Measurements from ENCODE around the gene RPA3.

Gene RPA3

DNA sequence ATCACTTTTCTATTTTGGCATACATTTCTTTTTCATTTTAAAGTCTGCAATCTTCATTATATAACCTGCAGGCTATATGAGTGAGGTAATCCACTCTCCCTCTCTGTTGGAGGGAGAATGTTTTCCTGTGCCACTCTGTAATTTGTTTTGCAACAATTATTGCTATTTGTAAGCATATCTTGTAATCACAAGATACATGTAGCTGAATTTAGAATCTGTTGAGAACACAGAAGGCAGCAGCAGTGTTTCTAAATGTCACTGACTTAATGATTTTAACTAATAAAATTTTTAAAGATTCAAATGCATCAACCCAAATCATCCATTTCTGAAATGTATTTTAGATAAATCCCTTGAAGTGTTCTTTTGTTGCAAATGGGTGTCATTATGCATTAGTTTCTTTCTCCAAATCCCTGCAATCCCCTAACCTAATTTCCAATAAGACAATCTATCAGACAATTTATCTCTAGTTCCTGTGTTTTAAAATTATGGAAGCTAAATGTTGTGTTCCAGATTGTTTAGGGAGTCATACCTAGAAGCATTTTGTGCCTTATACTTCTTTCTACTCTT, 97.7 kb downstream of the RPA3 start:
- Histone ChIP-seq H2AFZ (ENCODE audit: low read depth, low read length) (no peak overlapping the region), H3K4me1 (ENCODE audit: insufficient read depth, low read length) (peaks cover 21% of the 10 kb centered on the region), H3K79me2 (ENCODE audit: insufficient read depth, low read length) (no peaks in the 10 kb centered on the region), H3K27me3 (ENCODE audit: insufficient read depth, low read length, poor library complexity) (no peaks in the 10 kb centered on the region), H3K36me3 (ENCODE audit: insufficient read depth, low read length) (no peaks in the 10 kb centered on the region), H3K4me3 (ENCODE audit: low read depth in 1 of 2, low read length in 2 of 2) (no peak overlapping the region), H3K4me2 (ENCODE audit: insufficient read depth, low read length) (no peak overlapping the region), H3K27ac (ENCODE audit: low read length) (no peak overlapping the region), H4K20me1 (ENCODE audit: insufficient read depth, low read length) (no peaks in the 10 kb centered on the region), H3K9me3 (ENCODE audit: insufficient read depth, low read length, severe bottlenecking) (no peaks in the 10 kb centered on the region), H3K9ac (ENCODE audit: low read depth, low read length) (no peak overlapping the region)
- no peak for DNase-seq
- TF ChIP-seq CTCF (IDR thresholded peaks at IDR 0.05; ENCODE audit: borderline replicate concordance, extremely low read depth, low read length, poor library complexity, severe bottlenecking) = no peak
- no peak for TF ChIP-seq EZH2 (IDR thresholded peaks at IDR 0.05; ENCODE audit: borderline replicate concordance, low read depth, low read length, severe bottlenecking)
- no peak for ATAC-seq (ENCODE audit: insufficient read depth, low read depth)

- Histone ChIP-seq H3K27ac (ENCODE audit: low read length) (no peak overlapping the region), H3K36me3 (ENCODE audit: insufficient read depth, low read length) (no peaks in the 10 kb centered on the region), H4K20me1 (ENCODE audit: insufficient read depth, low read length) (no peaks in the 10 kb centered on the region), H3K9ac (ENCODE audit: low read depth, low read length) (no peak overlapping the region), H3K27me3 (ENCODE audit: insufficient read depth, low read length, poor library complexity) (no peaks in the 10 kb centered on the region), H3K4me2 (ENCODE audit: insufficient read depth, low read length) (no peak overlapping the region), H3K4me1 (ENCODE audit: insufficient read depth, low read length) (peaks cover 21% of the 10 kb centered on the region), H2AFZ (ENCODE audit: low read depth, low read length) (no peak overlapping the region), H3K79me2 (ENCODE audit: insufficient read depth, low read length) (no peaks in the 10 kb centered on the region), H3K4me3 (ENCODE audit: low read depth in 1 of 2, low read length in 2 of 2) (no peak overlapping the region), H3K9me3 (ENCODE audit: insufficient read depth, low read length, severe bottlenecking) (no peaks in the 10 kb centered on the region)
- ATAC-seq (ENCODE audit: insufficient read depth, low read depth) (no peak), DNase-seq (no peak)
- no peak for TF ChIP-seq CTCF (IDR thresholded peaks at IDR 0.05; ENCODE audit: borderline replicate concordance, extremely low read depth, low read length, poor library complexity, severe bottlenecking)
- TF ChIP-seq EZH2 (IDR thresholded peaks at IDR 0.05; ENCODE audit: borderline replicate concordance, low read depth, low read length, severe bottlenecking) = no peak
Measured at GRCh38 chr7:7620236-7620635, 98.2 kb downstream of the RPA3 start.

DNA sequence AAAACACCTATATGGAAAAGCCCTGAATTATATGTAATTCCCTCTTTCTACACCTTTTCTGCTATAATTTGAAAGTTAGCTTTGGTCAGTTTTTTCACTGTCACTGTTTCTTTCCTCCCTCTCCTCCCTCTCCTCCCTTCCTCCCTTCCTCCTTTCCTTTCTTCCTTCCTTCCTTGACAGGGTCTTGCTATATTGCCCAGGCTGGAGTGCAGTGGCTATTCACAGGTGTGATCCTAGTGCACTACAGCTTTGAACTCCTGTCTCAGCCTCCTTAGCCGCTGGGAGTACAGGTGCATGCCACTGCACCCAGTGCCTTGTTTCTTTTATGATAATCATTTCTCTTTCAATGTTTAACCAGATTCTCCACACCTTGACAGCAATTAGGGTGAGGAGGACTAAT, 100.0 kb downstream of the RPA3 start:
- no peak overlapping the region for H3K27ac ChIP-seq (ENCODE audit: low read length)

More for the DNA sequence above, 100.0 kb downstream of the RPA3 start:
- Histone ChIP-seq H3K4me2 (ENCODE audit: insufficient read depth, low read length) (no peak overlapping the region), H3K79me2 (ENCODE audit: insufficient read depth, low read length) (no peaks in the 10 kb centered on the region), H4K20me1 (ENCODE audit: insufficient read depth, low read length) (no peaks in the 10 kb centered on the region), H3K27me3 (ENCODE audit: insufficient read depth, low read length, poor library complexity) (no peaks in the 10 kb centered on the region), H3K36me3 (ENCODE audit: insufficient read depth, low read length) (no peaks in the 10 kb centered on the region), H3K4me3 (ENCODE audit: low read depth in 1 of 2, low read length in 2 of 2) (no peak overlapping the region), H3K9me3 (ENCODE audit: insufficient read depth, low read length, severe bottlenecking) (no peaks in the 10 kb centered on the region), H3K9ac (ENCODE audit: low read depth, low read length) (no peak overlapping the region), H3K4me1 (ENCODE audit: insufficient read depth, low read length) (peaks cover 21% of the 10 kb centered on the region), H2AFZ (ENCODE audit: low read depth, low read length) (no peak overlapping the region)
- DNase-seq (no peak), ATAC-seq (ENCODE audit: insufficient read depth, low read depth) (no peak)
- no peak for TF ChIP-seq EZH2 (IDR thresholded peaks at IDR 0.05; ENCODE audit: borderline replicate concordance, low read depth, low read length, severe bottlenecking)
- TF ChIP-seq CTCF (IDR thresholded peaks at IDR 0.05; ENCODE audit: borderline replicate concordance, extremely low read depth, low read length, poor library complexity, severe bottlenecking) = no peak
